CD4-positive, alpha-beta T cell treated with Interleukin-17A for 4 hours (primary cell): ENCODE measurements around the gene BSDC1.
"Not testable (repeated sequence)": the region's sequence is repeated elsewhere in the genome, so short reads cannot be mapped to it uniquely, and the experiment has no call there.

Experiments
- DNase-seq: peaks from one replicate; pipeline ENCODE4 v3.0.0-alpha.2; 2020; ENCODE audit warnings: mixed read lengths

BSDC1 gene, protein sequence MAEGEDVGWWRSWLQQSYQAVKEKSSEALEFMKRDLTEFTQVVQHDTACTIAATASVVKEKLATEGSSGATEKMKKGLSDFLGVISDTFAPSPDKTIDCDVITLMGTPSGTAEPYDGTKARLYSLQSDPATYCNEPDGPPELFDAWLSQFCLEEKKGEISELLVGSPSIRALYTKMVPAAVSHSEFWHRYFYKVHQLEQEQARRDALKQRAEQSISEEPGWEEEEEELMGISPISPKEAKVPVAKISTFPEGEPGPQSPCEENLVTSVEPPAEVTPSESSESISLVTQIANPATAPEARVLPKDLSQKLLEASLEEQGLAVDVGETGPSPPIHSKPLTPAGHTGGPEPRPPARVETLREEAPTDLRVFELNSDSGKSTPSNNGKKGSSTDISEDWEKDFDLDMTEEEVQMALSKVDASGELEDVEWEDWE

DNA sequence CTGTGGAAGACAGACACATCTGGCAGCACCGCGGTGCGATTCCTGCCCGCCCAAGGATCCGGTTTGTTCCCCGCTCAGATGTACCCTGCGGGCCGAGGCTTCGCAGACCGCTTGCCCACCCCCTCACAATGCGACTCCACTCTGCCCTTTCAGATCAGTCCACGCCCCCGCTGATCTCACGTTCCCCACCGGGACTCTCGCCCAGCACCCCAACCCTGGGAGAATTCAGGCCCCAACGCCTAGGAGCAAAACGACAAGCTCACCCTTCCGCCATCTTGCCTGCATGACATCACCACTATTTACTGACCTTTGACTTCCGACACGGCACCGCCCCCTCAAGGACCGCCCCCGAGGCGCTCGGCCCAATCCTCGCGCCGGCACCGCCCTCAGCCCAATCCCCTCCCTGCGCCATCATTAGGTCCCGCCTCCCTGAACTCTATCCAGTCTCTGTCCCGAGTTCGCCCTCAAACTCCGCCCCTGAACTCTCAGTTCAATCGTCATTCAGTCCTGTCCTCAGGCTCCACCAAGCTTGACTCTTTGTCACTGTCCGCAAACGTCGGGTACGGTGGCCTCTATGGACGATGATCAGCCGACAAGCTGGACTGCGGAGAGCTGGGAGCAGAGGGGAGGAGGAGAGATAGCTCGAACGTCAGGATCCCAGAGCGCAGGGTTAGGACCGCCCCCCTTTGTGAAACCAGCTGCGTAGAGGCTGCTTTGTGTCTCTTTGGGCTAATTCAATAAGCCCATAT, at the start of gene BSDC1:
BSDC1 (minus strand) TSS at position 301 of the 749 bp plus-strand sequence; CDS start at position 274, 27 bp downstream.
- DNase-seq = peak; percentile 99

- not testable (repeated sequence) for DNase-seq
These were observed 47.2 kb upstream of the BSDC1 start for GRCh38 chr1:32441467-32441866.

- not testable (repeated sequence) for DNase-seq
These were observed 44.5 kb upstream of the BSDC1 start for GRCh38 chr1:32438777-32439176.

DNA sequence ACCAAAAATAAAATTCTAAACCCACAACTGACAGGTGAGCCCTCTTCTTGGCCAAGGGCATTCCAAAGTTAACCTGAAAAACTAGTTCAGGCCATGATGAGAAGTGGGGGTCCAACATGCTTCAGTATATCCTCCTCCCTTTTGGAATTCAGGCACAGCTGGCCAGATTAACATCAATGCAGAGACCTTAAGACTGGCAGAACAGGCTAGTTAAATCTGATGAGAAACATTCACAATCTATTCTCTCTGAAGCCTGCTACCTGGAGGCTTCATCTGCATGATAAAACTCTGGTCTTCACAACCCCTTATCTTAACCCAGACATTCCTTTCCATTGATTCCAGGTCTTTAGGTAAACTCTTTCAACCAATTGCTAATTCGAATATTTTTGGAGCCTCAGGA, 43.9 kb upstream of the BSDC1 start:
- DNase-seq = no peak

DNA sequence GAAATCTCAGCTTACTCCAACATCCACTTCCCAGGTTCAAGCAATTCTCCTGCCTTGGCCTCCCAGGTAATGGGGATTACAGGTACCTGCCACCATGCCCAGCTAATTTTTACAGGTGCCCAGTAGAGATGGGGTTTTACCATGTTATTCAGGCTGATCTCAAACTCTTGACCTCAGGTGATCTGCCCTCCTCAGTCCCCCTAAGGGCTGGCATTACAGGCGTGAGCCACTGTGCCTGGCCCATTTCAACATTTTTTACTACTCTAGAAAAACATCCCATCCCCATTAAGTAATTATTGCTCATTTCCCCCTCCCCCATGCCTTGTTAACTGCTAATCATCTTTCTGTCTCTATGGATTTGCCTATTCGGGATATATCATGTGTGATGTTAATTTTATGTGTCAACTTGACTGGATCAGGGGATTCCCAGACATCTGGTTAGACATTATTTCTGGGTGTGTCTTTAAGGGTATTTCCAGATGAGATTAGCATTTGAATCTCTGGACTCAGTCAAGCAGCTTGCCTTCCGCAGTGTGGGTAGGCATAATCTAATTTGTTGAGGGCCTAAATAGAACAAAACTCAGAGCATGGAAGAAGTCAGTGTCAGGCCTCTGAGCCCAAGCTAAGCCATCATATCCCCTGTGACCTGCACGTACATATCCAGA, 37.6 kb upstream of the BSDC1 start:
- no peak for DNase-seq

DNA sequence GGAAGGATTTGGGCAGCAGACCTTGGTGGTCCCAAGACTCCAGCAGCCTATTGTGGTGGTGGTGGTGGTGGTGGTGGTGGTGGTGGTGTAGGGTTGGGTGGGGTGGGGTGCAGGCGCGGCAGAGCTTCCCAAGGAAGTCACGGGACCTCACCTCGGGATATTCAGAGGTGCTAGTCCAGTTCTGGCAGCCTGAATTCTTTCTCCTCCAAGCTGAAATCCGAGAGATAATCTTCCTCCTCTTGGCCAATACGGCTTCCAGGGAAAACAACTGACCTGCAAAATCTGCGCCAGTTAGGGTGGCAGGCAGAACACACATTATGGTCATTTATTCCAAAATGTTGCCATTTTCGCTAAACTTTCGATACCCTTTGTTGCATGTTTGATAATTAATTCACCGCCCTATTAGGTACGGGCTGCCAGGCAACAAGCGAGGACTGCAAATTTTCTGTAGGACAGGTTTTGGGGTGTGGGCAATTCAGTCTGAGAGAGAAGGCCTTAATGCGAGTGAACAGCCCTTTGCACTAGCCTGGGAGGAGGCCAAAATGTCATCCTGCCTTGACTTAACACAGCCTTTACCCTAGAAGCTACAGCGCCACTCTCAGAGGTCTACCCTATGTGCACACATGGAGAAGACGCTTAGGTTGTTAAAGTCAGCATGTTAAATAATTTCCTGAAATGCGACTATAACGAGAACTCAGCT, 33.2 kb upstream of the BSDC1 start:
- DNase-seq = no peak

GRCh38 chr1:32426489-32427255, 32.4 kb upstream of the BSDC1 start:
- DNase-seq = no peak

DNA sequence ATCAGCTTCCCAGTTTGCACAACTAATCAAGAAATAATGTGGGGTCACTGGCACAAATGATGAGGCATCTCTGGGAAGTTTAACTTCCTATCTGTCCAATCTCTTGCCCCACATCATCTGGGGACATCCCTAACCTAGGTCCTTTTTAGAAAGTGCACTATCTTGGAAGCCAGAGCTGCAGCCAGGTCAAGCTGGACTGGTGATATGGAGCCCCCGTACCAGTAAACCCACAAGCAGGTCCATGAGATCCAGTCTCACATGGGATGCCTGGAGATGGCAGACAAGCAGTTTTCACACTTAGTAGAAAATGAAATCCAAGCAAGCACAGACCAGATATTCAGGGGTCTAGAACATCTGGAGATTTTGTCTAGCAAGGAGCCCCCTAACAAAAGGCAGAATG, 27.5 kb upstream of the BSDC1 start:
- no peak for DNase-seq

- DNase-seq = no peak
These were observed 20.1 kb upstream of the BSDC1 start for GRCh38 chr1:32414186-32414886.

DNA sequence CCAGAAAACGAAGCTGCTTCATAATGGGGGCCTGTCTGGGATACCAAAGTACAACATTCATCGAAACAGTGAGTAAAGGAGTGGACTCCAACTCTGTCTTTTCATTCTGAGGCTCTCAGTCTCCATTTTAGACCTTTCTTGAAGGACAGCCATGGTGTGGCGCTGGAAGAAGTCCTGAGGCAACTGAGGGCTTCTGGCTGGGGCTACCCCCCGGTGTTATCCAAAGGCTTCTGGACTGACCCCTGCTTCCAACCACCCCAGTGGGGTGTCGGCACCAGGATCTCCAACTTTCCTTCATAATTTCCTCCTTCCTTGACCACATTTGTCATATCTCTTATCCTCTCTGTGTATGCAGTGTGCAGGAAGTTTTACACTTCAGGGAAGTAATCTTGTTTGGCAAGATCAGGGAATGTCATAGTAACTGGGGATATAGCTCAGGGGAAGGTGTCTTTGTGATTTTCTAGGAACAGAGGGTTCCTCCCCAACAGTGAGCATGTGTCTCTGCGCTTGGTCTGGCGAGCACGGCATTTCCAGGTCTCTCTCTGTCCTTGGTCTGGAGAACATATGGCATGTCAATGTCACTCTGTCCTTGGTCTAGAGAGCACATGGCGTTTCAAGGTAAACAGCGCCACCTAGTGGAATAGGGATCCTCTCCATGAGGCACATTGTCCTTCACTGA, 19.4 kb upstream of the BSDC1 start:
- DNase-seq = peak; percentile 82

DNA sequence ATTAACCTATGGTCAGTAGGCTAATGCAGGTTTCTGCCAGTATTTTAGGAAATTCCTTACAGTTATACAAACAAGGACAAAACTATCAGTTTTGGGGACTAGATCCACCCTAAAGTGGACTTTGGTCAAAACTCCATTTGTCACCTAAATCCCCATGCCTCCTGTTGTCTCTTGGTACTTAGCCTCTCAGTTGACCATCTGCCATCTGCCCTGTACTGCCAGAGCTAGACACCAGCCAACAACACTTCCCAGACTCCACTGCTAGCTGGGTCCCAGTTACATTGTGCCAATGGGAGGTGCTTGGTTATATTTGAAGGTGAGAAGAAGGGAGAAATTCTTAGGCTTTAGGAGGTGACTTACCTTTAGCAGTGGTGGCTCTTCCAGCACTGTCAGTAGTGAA, 17.0 kb upstream of the BSDC1 start:
- no peak for DNase-seq

DNA sequence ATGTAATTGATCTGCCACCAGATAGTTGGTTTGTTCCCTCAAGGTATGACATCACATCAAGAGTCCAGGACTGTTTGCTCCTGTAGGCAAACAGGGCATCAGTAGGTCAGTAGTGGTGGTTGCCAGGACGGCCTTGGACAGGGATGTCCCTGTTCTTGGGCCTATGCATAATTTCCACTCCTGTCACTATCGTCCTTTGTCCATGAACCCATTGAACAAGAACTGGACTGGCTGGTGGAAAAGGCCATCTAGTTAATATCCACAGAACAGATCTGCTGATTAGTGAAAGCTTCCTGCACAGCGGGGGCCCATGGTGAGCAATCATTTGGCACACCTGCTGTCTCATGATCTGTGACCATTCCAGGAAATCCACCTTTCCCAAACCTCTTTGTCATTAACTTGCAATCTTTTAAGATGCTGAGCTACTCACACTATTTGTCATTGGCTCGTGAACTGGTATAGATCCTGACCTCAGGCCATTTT, 12.4 kb upstream of the BSDC1 start:
- no peak for DNase-seq

DNA sequence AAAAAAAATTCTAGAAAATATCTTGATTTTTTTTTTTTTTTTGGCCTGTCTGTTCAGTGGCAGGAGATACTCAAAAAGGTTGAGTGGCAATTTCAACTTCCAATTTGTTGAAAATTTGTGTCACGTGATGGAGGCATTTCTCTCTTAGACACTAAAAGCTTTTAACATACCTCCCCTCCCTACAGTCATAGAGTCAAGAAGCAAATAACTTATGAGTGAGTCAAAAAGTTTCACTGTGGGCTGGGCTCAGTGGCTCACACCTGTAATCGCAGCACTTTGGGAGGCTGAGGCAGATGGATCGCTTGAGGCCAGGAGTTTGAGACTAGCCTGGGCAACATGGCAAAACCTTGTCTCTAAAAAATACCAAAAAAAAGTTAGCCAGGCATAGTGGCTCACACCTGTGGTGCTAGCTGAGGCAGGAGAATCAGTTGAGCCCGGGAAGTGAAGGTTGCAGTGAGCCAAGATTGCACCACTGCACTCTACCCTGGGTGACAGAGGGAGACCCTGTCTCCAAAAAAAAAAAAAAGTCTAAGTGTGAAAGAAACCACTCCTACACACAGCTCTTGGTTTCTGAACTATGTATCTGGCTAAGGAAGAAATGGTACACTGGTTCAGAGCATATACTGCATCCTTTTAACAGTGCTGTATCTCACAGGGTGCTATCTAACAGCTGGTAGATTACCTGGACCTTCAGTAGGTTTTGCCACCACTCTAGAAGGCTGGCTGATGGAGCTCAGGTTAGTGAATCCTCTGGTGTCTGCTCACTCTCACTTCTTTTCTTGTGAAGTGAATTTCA, 11.6 kb upstream of the BSDC1 start:
- DNase-seq = no peak

GRCh38 chr1:32404946-32405345, 10.7 kb upstream of the BSDC1 start:
- no peak for DNase-seq

GRCh38 chr1:32400876-32401631, 6.8 kb upstream of the BSDC1 start:
- DNase-seq = peak; percentile 69

DNA sequence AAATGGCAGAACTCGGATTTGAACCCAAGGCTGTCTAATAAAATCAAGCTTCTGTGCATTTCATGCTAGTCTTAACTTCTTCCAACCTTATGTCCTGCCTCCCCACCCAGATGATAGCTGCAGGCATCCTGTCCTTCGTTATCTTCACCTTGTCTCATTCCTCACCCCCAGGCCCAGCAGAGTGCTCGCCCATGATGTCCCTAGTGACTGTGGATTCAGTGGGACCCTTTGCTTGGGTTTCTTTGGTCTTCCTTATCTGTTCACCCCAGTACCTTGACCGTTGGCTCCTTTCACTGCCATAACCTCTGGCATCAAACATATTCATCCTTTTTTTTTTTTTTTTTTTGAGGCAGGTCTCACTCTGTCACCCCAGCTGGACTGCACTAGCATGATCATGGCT, 5.6 kb upstream of the BSDC1 start:
- no peak for DNase-seq

DNA sequence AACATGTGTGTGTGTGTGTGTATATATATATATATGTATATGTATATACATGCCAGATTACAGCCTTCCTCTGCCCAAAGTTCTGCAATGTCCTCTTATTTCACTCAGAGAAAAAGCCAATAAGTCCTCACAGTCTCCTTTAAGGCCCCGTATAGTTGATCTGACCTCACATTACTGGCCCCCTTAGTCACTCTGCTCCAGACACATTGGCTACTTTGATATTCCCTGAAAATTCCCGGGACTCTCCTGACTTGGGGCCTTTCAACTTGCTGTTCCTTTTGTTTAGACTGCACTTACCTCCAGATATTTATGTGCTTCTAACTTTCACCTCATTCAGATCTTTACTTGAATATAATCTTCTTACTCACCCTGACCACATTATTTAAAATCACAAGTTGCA, 4.2 kb upstream of the BSDC1 start:
- DNase-seq = no peak

GRCh38 chr1:32396524-32396923, 2.3 kb upstream of the BSDC1 start:
- not testable (repeated sequence) for DNase-seq

DNA sequence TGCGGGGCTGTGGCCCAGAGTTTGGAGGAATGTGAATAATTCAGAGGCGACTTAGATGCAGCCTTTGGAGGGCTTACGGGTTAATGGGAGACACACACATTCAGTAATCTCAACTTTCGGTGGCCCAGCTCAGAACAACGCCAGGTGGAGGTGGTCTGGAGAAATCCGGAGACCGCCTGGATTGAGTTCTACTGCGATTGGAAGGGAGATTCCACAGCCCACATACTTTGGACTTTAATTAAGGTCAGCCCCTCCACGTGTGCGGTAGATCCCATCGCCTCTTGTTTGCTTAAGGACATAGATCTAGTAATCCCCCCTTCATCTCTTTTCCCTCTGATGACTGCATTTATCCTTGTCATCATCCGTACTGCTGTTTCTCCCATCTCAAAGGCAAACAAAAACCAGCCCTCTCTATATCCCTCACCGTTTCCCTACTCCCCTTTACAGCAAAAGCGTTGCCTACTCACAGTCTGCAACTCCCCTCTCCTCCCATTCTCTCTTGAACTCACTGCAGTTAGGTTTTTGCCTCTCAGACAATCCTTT, 720 bp upstream of the BSDC1 start:
- DNase-seq = no peak
